ENCODE measurements around the gene AOAH.

The AOAH gene

DNA sequence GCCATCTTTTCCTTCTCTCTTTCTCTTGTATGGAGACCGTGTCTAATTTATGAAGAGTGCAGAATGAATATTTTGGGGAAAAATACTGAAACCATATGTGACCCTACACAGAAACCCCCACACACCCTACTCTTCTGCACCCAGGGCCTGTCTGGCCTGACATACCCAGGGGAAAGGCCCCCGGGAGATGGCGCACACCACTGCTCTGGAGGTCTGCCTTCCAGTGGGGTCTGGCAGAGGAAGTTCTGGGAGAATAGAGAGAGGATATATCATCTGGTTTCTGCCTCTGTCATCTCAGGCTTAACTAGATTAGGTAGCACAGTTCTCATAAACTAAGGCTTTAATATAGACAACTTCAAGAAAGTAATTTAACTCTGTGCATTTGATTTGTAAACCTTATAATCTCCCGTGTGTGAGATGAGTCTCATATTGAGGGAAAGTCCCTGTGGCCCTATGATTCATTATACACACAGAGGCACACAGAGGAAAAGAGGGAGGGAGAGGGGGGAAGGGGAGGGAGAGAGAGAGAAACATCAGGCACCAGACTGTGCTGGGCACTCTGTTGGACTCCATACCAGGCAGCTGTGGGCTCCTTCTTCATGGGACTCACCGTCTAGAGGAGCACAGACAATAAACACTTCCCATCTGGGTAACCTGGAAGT lies 123.3 kb downstream of the AOAH start:
- peak; percentile 60 for DNase-seq (ENCODE audit: low spot score)

DNA sequence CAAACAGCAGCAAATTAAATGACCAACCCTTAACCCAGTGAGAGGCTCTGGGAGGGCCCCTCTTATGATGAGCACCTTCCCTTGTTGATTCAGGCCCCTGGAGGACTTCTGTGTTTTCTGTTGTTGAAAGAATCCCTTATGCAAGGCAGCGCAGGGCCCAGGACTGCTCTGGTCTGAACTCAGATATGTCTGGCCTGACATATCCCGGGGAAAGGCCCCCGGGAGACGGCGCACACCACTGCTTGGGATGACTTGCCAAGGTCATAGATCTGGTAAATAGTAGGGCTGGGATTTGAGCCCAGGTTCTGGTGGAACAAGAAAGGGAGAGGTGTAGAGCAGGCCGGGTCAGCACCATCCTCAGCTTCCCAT lies 124.0 kb downstream of the AOAH start:
- DNase-seq (ENCODE audit: low spot score): no peak

DNA sequence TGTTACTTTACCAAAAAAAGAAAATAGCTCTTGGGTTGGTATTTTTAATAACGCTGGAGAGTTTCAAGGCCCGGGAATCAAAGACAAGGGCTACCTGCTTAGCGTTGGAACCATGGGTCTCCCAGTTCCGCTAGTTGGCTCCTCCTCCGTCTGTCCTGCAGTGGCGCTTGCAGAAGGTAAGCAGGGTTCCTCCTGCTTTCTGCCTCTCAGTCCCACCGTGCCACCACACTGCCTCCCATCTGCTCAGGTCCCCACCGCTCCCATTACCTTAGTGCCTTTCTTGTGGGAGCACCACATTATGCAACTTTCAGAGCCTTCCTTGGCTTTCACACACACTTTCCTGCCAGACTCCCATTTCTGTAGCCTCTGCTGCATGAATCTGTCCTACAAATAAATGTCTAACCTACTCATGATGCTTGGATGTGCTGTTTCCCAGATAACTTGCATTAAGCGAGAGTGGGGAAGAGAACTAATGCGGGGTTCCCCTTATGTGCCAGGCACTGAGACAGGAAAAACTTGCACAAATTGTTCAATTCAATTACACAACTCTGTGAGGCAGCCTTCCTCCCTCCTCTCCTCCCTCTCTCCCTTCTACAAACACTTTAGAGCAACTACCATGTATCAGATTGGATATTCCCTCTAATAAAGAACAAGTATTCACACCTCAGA lies 124.5 kb downstream of the AOAH start:
- no peak for DNase-seq (ENCODE audit: low spot score)

DNA sequence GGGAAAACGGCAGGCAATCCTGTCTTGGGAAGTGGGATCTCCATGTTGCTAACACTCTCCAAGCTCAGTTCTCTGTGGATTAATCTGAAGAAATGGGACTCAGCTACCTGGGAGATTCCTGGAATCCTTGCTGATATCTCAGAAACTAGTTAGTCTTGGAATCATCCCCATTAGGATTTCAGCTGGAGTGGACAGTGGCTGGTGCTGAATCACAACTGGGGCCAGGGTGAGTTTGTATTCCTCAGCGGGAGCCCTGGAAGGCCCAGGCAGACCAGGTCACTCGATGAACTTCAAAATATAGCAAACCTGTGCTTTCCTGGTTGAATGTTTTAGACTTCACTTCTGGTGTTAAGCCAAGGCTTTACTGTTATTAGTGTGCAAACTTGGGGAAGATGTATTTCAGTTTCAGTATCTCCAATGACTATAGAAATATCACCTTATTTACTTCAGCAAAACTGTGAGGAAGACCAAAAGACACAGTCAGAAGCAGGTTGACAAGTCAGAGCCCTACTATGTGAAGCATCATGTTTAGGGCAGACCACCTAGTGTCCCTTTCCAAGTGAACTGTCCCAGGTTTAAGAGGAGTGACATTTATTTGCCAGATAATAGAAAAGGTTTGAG lies 126.1 kb downstream of the AOAH start:
- no peak for DNase-seq (ENCODE audit: low spot score)

DNA sequence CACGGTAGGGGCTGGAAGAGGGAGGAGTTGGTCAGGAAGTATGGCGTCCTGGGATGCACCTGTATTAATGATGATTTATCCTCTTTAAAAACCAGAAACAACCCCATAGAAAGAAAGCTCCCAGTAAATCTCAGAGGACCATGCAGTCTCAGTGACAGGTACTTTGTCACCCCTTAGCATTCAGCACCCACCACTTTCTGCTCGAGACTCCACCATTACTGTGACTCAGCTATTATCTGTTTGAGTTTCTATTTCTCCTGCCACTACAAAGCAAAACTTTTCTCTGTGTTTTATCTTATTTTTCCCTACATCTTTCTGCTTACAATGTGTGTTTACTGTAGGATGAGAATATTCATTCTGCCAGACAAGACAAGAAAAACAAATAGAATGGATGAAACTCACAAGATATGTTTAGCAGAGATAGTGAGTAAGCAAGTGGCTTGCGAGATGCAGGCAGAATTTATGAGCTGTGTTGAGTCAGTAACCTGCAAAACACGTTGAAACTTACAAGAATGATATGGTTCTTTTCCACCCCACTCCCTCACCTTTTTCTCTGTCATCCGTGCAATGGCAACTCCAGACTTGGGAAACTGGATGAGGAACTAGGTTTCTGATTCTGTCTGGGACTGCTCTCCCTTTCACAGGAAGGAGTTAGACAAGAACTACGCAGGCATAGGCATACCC lies 127.1 kb downstream of the AOAH start:
- DNase-seq (ENCODE audit: low spot score): no peak

GRCh38 chr7:36594445-36594844 lies 129.8 kb downstream of the AOAH start:
- no peak for DNase-seq (ENCODE audit: low spot score)

DNA sequence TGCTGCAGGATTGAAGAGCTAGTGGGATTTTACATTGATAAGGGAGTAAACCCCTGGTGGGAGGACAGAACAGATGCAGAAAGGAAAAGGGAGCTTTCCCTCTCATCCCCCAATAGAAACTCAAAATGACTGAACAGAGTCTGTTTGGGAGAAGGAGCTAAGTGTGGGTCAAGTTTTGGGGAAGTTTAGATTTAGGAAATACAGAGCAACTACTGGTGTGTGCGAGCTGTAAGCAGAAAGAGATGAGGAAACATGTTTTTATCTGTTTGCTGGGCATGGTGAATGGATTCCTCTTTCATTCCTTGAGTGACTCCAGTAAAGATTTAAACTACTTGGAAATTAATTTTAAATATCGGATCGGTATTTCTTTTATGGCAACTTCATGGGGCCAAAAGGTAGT lies 132.7 kb downstream of the AOAH start:
- no peak for DNase-seq (ENCODE audit: low spot score)

- DNase-seq (ENCODE audit: low spot score): no peak
Measured at GRCh38 chr7:36589391-36589790, 134.9 kb downstream of the AOAH start.

DNA sequence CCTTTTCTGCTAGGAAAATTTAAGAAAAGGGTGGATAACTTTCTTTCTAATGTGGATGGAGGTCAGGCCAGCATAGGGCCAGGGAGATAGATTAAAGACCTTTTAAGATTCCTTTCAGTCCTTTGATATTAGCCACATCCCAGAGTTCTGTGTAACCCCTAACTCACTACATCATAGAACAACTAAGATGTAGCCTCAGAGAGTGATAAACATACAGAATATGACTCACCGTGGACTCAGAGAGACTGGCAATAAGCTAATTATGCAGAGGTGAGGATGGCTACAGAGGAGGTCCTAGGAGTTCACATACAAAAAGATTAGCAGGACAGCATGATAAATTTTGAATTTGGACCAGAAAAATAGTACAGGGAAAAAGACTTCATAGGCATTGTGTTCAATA lies 141.0 kb downstream of the AOAH start:
- no peak for DNase-seq (ENCODE audit: low spot score)

- no peak for DNase-seq (ENCODE audit: low spot score)
Measured at GRCh38 chr7:36575832-36576231, 148.5 kb downstream of the AOAH start.

- DNase-seq (ENCODE audit: low spot score): no peak
Measured at GRCh38 chr7:36573066-36573465, 151.2 kb downstream of the AOAH start.

GRCh38 chr7:36571190-36571560 lies 153.1 kb downstream of the AOAH start:
- no peak for DNase-seq (ENCODE audit: low spot score)

- no peak for DNase-seq (ENCODE audit: low spot score)
Measured at GRCh38 chr7:36570528-36571189, 153.6 kb downstream of the AOAH start.

DNA sequence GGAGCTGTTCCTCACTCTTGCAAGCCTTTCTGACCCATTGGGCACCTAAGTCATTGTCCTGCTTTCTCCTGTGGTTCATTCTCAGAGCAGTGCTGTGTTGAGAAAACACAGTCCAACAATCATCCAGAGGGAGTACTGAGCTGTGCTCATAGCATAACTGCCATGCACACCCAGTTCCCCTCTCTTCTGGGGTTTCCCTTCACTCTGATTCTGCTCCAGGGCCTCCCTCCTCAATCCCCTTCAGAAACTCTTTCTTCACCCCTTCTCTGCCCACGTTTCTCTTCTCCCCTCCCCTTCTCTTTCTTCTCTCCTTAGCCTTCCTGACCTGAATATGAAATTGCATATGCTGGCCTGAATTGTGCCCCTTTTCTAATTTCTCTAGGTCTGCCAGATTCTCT lies 155.8 kb downstream of the AOAH start:
- DNase-seq (ENCODE audit: low spot score): no peak

GRCh38 chr7:36567699-36568451 lies 156.4 kb downstream of the AOAH start:
- DNase-seq (ENCODE audit: low spot score): no peak

GRCh38 chr7:36565792-36566356 lies 158.4 kb downstream of the AOAH start:
- DNase-seq (ENCODE audit: low spot score): no peak

GRCh38 chr7:36564489-36564888 lies 159.8 kb downstream of the AOAH start:
- no peak for DNase-seq (ENCODE audit: low spot score)

DNA sequence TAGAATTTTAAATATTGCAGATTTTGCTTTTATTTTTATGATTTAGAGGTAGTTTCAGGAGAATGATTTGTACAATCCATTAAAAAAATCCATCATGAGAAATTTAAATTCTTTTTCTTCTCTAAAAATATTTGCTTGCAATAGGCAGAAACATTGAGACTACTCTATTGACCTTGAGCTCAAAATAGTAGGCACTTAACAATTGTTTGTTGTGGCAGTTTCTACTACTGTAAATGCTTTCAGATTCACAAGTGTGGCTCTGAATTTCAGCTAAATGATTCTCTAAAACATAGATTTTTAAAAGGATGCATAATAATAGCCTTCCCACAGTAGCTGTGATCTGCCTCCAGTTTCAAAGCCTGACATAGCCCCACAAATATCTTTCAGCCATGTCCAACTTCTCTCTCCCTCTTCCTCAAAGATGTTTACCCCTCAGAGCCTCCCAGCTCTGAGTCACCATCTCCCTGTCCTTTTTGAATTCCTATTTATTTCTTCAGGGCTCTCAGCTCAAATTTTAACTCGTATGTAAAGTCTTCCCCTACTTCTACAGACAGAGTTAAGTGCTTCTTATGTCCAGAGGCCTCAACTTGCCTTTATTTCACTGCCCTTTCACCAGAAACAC lies 160.5 kb downstream of the AOAH start:
- DNase-seq (ENCODE audit: low spot score): no peak

DNA sequence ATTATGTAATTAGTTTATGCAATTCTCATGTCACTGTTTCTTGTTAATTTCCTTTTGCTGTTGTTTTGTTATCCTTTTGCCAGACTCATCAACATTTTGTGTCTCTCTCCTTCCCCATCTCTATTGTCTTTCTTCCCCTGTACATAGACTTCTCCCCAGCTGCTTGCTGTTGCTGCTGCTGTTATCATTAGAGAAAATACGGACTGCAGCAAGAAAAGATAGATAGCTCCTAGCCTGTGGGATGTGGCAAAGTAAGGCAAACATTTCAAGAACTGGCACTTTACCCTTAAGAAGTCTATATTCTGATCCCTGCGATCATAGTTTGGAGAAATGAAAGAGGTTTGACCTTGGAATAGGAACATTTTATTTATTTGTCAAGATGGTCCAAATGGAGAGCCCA lies 162.2 kb downstream of the AOAH start:
- DNase-seq (ENCODE audit: low spot score): no peak

GRCh38 chr7:36549029-36549428 lies 175.3 kb downstream of the AOAH start:
- DNase-seq (ENCODE audit: low spot score): no peak

DNA sequence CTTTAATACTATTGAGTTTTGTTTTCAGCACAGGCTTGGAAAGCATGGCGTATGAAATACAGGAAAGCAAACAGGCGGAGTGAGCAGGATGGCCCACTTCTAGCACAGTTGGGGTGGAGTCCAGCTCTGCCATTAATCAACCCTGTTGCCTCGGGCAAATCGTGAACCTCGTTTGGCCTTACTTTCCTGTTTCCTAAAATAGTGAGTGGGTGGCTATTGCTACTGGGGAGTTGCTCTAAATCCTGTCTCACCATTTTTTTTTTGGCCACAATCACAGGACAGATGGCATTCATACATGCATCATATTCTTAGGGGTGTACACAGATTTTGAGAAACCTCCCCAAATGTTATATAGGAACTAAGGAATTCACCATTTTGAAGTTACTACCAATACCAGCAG lies 176.9 kb downstream of the AOAH start:
- no peak for DNase-seq (ENCODE audit: low spot score)
